ENCODE data around the gene NXPH3. TPM values are rescaled to one million over a fixed set of nuclear protein-coding genes. Genes with fewer than 3 reads are reported as not detected.

Gene NXPH3
- total RNA-seq, 1 experiment from 2014 or later: 93.4 TPM

DNA sequence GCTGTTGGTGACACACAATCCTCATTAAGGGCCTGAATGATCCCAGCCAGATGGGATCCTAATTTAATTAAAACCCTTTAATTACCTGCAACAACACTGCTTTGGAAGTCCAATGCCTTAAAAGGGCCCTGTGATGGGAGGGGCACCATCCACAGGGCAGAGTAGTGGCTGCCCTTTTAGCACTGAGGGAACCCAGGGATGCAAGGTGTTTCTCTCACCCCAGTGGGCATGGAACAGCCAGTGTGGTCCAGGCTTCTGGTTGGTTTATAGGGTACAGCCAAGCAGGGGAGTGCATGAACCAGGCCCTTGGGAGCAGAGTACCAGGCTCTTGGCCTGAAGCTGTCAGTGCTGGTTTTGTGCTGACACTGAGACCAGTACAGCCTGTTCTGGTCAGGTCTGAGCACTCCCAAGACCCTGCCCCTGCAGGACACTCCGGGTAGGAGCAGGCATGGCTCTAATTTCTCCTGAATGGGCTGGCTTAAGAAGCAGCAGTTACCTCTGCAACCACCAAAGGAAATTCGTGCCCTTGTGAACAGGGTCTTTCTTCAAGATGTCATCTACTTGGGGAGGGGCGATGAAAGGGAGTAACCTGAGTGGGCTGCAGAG lies 9.9 kb downstream of the NXPH3 start:
- in situ Hi-C loops (cut with HindIII; ENCODE audit: low sequenced_read_pairs): no loop called here
- DNase-seq (ENCODE audit: low spot score): peak; percentile 41

DNA sequence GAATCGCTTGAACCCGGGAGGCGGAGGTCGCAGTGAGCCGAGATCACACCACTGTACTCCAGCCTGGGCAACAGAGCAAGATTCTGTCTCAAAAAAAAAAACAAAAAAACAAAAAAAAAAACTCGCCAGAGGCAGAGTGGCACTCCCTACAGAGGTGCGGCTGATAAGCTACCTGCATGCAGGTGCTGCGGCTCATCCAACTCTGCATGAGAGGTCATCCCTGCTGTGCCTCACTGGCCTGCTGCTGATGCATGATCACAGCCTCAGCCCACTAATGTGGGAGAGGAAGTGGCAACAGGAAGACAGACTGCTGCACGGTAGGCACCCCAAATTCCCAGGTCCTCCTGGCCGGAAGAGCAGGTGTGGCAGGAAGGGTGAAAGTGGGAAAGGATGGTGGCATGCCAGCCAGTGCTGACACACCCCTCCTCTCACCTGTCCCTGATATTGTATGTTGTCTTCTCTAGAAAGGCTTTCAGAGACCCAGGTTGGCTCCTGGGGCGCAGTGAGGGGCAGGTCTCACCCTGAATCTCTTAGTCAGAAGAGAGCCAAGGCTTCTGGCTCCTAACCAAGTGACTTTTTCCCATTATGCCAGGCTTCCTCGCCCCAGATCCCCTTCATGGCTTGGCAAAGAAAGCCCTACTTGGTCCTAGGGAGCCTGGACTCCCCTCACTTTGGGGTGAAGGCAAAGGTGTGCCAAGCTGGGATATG lies 11.8 kb downstream of the NXPH3 start:
- in situ Hi-C loops (cut with HindIII; ENCODE audit: low sequenced_read_pairs): no loop called here
- no peak for DNase-seq (ENCODE audit: low spot score)

DNA sequence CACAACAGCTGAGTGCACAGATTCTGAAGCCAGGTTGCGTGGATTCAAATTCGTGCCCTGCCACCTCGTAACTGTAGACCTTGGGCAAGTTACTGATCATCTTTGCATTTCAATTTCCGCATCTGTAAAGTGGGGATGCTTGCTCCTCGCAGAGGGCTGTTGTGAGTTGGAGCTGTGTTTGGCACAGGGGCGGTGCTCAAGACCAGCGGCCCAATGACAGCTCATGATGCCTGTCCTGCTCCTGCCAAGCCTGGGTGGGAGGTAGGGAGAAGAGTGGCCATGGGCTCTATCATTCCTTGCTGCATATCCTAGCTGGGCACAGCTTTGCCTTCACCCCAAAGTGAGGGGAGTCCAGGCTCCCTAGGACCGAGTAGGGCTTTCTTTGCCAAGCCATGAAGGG lies 12.6 kb downstream of the NXPH3 start:
- in situ Hi-C loops (cut with HindIII; ENCODE audit: low sequenced_read_pairs): no loop called here
- DNase-seq (ENCODE audit: low spot score): no peak

DNA sequence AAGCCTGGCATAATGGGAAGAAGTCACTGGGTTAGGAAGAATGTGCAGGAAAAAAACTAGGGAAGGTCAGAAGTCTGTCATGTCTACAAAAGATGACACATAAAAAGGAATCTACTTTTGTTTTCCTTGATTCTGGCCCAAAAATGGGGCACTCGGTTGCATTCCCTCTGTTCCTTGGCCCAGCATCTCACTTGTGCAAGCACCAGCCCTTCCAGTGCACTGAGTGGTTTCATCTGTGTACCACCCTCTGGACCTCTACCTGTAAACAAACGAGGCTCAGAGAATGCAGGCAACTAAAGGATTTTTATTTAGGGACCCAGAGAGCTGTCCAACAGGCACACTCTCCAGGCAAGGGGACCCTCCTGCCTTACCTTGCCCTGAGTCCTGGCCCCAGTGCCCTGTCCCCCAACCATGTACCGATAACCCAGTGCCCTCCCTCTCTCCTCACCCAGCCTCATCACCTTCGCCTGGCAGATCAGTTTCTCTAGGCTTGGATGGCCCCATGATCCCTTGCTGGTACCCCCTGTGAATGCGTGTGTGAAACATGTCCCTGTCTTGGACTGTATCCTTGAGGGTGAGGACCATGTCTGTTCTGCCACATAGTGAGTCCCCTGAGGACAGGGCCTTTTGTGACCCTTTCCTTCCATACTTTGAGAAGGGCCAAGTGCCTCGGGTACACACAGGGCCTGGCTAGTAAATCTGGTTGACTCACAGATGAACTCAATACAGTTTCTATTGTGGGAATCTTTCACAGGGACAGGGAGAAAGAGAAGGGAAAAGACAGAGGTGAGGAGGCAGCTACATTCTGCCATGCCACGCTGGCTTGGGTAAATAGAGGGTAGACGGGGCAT lies 13.3 kb downstream of the NXPH3 start:
- peak; percentile 55 for DNase-seq (ENCODE audit: low spot score)
- in situ Hi-C loops (cut with HindIII; ENCODE audit: low sequenced_read_pairs): no loop called here

DNA sequence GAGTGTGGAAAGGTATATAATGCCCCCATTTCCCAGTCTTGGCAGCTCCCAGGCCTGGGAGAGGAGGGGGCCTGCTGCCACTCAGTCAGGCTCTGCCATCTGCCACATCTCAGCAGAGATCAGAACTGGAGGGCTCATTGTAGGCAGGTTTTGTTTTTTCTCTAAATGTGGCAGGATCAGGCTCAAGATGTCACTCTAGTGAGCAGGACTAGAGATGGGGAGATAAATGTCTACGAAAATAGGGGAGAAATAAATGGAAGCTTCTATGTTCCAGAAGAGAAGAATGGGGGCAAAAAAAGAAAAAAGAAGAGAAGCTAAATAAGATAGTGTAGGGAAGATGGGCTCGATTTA lies 13.9 kb downstream of the NXPH3 start:
- in situ Hi-C loops (cut with HindIII; ENCODE audit: low sequenced_read_pairs): no loop called here
- peak; percentile 88 for DNase-seq (ENCODE audit: low spot score)

DNA sequence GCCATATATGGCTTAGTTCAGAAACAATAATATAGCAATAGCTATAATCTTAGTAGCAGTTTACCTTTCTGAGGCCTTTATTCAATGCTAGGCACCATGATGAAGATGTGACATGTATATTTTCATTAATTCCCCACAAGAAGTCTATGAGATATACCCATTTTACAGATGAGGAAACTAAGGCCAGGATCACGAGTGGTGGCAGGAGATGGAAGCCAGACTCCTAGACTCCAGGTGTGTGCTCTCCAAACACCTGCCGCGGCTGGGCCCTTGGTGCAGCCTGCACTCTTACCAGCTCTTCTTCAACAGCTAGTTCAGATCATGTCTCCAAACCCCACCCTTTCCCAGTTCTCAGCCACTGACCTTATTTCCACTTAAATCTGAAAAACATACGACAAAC lies 15.2 kb downstream of the NXPH3 start:
- in situ Hi-C loops (cut with HindIII; ENCODE audit: low sequenced_read_pairs): no loop called here

DNA sequence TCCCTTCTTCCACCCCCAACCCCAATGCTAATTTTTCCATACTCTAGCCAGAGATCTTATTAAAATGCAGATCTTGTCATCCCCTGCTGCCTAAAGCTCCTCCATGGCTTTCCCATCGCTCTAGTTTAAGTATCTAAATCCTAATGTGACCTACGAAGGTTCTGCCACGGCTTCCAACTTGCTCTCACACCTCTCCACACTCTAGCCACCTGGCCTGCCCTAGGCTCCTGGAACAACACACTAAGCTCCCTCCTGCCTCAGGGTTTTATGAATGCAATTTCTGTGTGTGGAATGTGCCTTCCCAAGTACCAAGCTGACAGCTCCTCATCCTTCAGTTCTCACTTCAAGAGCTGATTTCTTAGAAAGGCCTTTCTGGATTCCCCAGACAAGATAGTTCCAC lies 16.6 kb downstream of the NXPH3 start:
- DNase-seq (ENCODE audit: low spot score): no peak
- in situ Hi-C loops (cut with HindIII; ENCODE audit: low sequenced_read_pairs): no loop called here

More for the DNA sequence above, 15.2 kb downstream of the NXPH3 start:
- no peak for DNase-seq (ENCODE audit: low spot score)

DNA sequence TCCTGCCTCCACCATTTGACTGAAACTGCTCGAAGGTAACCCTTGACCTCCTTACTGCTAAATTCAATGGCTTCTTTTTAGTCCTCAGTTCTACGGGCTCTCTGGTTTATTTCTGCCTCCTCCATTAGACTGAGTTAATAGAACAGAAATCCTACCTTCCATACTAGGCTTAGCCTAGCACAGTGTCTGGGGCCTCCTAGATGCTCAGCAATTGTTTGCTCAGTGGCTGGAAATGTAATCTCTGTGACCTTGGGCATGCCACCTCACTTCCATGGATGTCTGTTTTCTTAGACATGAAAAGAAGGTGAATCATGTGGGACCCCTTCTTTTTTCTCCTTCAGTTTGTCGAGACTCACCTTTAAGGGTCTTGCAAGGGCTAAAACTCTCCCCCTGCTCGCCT lies 19.7 kb downstream of the NXPH3 start:
- in situ Hi-C loops (cut with HindIII; ENCODE audit: low sequenced_read_pairs): no loop called here
- DNase-seq (ENCODE audit: low spot score): no peak

DNA sequence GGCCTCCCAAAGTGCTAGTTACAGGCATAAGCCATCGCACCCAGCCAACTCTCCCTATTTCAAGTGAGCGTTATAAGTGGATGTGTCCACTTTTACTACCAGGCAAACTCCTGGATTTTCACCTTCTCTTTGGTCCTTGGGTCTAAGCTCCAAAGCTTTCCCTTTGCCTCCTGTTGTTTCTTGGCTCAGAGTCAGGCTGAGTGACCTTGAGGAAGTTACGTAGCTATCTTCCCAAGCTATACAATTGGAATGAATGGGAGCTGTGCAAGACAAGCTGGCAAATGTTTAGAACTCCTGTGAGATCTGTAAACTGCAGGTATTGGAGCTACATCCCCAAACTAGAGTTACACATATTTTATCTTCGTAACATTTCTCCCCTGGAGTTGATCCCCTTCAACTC lies 20.3 kb downstream of the NXPH3 start:
- in situ Hi-C loops (cut with HindIII; ENCODE audit: low sequenced_read_pairs): no loop called here
- no peak for DNase-seq (ENCODE audit: low spot score)

DNA sequence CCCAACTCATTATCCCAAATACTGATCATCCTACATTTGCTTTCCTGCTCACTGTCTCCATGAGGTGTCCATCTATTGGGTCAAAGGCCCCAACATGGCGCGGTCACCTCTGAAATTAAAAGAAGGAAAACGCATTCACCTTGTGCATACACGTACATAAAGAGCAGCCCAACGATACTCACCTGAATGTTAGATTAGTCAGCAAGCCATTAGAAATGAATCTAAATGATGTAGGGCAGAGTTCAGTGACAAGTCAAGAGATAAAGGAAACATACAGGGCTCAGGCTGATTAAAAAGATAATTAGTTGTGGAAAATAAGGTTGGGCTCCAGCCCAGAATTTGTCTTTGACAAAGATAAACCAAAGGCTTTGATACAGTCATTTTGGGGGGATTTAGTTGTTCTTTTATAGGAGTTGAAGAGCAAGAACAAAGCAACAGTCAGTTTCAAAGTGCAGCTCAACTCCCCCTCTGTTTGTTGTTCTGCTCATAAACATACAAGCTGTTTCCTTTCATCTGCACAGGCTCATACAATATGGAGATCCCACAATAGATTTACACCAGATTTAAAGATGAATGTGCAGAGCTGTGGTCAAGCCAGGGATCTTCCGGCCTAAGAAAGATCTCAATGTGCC lies 21.1 kb downstream of the NXPH3 start:
- in situ Hi-C loops (cut with HindIII; ENCODE audit: low sequenced_read_pairs): no loop called here
- DNase-seq (ENCODE audit: low spot score): no peak

DNA sequence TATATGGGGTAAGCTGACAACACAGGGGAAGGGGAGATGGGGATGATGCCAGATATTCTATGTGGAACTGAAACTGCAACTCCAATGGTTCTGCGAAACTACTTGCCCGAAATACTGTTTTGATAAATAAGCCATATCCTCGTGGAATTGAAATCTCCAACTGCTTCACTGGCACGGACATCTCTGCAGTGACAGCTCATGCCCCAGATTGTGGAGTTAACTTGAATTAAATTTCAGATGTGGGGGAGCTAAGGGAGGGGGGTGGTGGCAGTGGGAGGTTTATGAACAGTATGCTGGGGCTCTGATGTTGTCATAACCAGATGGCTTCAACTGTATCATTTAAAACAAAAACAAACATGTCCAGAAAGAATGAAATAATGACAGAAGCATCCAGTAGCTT lies 21.8 kb downstream of the NXPH3 start:
- in situ Hi-C loops (cut with HindIII; ENCODE audit: low sequenced_read_pairs): no loop called here
- DNase-seq (ENCODE audit: low spot score): no peak

DNA sequence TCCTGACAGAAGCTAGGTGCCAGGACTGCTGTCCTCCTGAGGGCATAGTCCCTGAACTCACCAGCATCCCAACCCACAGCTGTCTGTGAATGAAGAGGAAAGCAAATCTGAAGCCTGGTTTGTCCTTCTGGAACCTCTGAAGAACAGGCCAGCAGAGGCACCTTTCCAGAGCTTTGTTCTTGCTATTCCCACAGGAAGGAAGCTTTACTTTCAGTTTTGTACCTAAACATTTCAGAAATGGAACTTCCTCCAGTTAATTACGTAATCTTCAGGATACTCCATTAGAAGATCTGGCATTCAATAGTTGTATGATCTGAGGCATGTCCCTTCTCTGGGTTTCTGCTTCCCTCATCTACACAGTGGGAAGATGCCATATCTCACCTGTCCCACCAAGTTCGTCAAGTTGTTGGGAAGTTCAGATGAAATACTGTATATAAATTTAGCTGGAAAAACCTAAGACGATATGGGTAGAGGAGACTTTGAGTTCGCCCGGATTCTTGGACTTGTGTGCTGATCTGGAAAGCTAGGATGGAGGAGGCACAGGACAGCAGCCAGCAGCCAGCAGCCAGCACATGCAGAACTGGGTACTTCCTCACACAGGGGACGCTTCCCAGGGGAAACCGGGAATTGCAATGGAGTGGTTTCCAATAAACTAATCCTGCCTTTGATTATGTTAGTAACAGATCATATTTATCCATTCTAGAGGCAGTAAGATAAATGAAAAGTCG lies 22.4 kb downstream of the NXPH3 start:
- in situ Hi-C loops (cut with HindIII; ENCODE audit: low sequenced_read_pairs): no loop called here
- no peak for DNase-seq (ENCODE audit: low spot score)

DNA sequence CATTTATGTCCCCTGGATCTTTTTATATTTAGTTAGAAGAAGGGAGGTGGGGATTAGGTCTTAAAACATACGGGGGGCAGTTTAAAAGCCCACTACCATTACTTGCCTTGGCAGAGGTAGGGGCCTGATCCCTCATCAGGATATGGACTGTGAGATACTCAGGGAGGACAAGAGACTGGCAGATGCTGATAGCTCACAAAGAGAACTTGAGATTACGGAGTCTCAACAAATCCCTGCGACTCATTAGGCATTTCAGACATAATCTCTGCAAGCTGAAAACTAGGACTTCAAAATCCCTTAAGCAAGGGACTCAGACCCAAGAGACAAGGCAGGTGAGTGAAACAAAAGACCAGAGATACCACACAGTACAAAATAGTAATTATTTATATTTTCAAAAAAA lies 23.2 kb downstream of the NXPH3 start:
- DNase-seq (ENCODE audit: low spot score): no peak
- in situ Hi-C loops (cut with HindIII; ENCODE audit: low sequenced_read_pairs): no loop called here

DNA sequence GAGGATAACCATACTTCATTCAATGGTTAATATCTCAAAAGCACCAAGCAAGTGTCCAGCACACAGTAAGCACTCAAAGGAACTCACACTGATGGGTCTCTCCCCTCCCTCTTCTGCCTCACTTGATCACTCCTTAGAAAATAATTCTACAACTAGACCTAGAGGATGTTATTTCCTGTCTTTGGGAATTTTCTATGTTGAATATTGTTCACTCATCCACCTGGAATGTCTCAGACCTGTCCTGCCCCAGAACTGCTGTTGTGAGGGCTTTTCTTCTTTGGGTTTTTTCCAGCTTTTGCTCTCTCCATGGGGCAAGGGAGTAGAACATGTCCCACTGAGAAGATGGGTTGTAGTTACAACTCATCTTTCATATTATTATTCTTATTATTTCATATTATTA lies 25.3 kb downstream of the NXPH3 start:
- in situ Hi-C loops (cut with HindIII; ENCODE audit: low sequenced_read_pairs): no loop called here
- no peak for DNase-seq (ENCODE audit: low spot score)

DNA sequence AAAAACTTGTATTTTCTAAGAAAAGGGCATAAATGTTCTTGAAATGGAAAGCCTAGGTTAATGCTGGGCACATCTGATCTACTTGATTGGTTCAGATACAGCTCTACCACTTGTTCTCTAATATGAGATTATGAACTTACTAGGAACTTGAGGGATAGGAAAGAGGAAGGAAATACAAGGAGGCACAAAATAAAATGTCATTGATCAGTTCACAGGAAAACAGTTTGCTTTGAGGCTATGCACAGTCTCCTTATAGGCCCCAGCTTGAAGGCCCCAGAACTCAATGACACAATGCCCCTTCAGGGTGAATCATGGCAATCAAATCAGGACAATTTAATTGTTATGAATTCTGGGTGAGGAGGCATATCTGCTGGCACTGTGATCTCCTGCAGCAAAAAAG lies 27.1 kb downstream of the NXPH3 start:
- no peak for DNase-seq (ENCODE audit: low spot score)
- in situ Hi-C loops (cut with HindIII; ENCODE audit: low sequenced_read_pairs): no loop called here

DNA sequence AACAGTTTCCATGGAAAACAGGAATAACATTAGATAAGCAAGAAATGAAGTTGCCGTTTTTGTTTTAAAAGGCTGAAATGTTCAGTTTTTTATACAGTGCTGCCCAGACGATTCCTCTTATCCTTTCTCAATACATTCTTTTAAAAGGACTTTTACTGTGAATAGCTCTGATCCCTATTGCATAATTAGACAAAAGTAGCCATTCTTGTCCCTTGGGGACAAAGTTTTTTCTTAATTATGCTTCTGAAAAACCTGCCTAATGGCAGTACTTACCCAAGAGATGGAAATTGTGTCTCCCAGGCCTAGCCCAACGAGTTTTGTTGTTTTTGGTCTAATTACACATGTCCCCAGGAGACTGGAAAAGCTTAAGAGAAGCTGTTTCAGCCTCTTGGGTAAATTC lies 27.6 kb downstream of the NXPH3 start:
- no peak for DNase-seq (ENCODE audit: low spot score)
- in situ Hi-C loops (cut with HindIII; ENCODE audit: low sequenced_read_pairs): no loop called here

DNA sequence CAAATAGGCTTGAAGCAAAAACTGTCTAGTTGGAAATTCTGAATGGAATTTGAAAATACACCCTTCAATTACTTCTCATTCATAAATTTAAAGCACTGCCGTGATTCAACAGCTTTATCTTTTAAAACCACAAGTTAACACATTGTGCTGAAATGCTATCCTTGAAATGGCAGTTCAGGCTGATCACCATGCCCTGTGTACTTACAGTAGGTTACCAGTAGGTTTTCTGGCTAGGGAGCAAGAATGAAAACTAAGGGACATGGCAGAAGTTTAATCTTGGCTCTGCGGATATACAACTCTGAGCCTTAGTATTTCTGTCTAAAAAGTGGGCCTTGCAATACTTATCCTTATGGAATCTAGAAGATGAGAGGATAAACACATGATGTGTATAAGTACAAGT lies 28.0 kb downstream of the NXPH3 start:
- in situ Hi-C loops (cut with HindIII; ENCODE audit: low sequenced_read_pairs): no loop called here
- DNase-seq (ENCODE audit: low spot score): no peak

DNA sequence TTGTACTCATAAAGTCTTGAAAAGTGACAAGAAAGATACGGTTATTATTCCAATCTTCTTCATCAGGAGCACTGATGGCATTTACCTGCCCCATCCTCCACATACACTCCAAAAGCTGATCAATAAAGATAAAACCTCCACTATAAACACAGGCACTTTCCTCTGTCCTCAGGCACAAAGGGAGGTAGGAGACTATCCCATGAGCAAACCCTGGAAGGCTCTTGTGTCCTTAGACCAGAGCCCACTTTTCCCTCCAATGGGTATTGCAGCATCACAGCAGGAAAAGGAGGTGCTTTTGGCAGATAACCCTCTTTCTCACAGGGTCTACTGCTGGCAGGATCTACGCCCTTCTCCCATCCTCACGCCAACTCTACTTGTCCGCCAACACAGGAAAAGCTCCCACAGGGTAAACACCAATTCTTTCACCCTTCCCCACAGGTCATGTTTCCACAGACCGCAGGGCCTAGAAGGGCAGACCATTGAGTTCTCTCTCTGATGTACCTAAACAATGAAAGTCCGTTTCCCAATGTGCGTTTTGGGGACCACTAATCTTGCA lies 28.7 kb downstream of the NXPH3 start:
- in situ Hi-C loops (cut with HindIII; ENCODE audit: low sequenced_read_pairs): no loop called here
- no peak for DNase-seq (ENCODE audit: low spot score)

DNA sequence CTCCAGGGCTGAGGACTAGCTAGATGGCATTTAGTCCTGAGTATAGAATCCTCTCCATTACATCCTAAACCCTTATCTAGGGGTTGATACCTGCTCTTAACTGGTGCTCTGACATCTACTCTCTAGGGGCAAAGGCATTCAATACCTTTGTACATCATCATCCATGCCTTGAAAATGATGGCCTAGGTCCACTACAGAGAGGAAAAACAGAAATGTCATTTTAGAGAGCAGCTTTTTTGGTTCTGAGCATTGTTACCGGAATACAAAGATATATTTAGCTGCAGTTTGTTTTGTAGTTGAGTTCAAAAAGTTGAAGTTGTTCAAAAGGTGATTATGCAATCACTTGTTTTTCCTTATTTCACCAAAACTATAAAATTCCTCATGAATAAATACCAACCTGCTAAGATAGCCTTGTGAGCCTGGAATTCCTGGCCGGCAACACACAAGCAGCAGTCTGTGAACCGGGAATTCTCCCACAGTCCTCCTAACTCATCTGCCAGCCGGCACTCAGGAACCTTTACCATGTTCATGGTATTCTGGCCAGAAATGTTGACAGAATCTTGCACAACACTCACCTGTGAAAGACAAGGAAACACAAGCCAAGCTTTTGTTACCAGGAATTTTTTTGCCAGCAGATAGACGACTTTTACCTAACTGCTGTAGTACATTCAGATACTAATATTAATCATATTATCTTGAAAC lies 35.4 kb downstream of the NXPH3 start:
- in situ Hi-C loops (cut with HindIII; ENCODE audit: low sequenced_read_pairs): no loop called here
- no peak for DNase-seq (ENCODE audit: low spot score)

Data from G401 (cell line).